GM21717 (cell line): ENCODE data around the gene MUC5B.

ENCODE experiments used
- ATAC-seq: cut with Tn5 transposase; IDR thresholded peaks from one replicate; pipeline ENCODE4 v1.9.1; 2021; ENCODE audit warnings: mild to moderate bottlenecking, moderate library complexity; ENCODE audit not compliant: unreplicated experiment

The MUC5B gene

GRCh38 chr11:1307163-1307870 lies 84.5 kb downstream of the MUC5B start:
- no peak for ATAC-seq

DNA sequence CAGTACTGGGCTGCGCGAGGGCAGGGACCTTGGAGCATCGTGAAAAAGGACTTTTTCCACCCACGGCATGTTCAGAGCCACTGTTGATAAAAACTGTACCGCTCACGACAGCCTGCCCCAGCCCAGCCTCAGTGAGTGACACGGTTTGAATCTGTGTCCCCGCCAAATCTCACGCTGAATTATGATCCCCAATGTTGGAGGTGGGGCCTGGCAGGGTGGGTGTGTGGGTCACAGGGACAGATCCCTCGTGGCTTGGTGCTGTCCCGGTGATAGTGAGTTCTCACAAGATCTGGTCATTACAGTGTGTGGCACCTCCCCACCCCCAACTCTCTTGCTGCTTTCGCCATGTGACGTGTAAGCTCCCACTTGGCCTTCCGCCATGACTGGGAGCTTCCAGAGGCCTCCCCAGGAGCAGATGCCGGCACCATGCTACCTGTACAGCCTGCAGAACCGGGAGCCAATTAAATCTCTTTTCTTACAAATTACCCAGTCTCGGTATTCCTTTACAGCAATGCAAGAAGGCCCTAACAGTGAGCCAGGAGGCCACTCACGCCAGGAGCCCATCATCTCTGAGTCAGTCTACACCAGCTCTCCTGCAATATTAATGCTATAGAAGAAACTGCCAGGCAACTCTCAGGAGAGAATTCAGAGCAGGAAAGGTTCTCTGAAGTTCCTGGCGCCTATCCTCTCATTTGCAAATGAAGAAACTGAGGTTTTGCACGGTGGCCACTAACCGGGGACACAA lies 85.3 kb downstream of the MUC5B start:
- ATAC-seq, result no peak

DNA sequence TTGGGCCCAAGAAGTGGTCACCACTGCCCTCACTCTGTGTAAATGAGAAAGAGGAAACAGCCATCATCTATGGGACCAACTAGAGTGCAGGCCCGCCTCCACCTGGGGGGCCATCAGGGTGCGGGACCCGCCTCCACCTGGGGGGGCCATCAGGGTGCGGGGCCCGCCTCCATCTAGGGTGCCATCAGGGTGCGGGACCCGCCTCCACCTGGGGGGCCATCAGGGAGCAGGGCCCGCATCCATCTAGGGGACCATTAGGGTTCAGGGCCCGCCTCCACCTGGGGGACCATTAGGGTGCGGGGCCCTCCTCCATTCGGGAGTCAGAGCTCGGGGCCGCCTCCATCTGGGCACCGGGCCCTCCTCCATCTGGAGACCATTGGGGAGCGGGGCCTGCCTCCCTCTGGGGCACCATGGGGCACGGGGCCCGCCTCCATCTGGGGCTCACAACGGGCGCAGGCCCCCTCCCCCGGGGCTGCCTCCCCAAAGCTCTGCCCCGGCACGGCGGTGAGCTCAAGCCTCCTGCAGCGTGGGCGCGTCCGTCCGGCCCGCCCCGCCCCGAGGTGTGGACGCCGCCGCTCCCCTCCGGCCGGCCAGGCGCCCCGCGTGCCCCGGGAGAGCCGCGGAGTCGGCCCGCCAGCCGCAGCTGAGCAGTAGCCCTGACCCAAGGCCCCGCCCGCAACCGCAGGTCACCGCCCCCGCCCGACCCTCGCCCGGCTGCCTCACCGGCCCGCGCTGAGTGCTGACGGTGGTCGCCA lies 86.1 kb downstream of the MUC5B start:
- ATAC-seq, result peak; percentile 44

- ATAC-seq, result peak; percentile 63
Measured at GRCh38 chr11:1309498-1310317, 86.8 kb downstream of the MUC5B start, which contains the start of gene TOLLIP. Gene TOLLIP, minus strand, starts transcription at chr11:1309632. Its CDS starts 134 bp downstream, at chr11:1309498.

- no peak for ATAC-seq
Measured at GRCh38 chr11:1310318-1310687, 87.4 kb downstream of the MUC5B start.

- ATAC-seq, result no peak
Measured at GRCh38 chr11:1310772-1311468, 88.1 kb downstream of the MUC5B start.
